HG02798 (cell line): ENCODE measurements around the gene PEX6.

ENCODE experiments used
- ATAC-seq: cut with Tn5 transposase; IDR thresholded peaks from one replicate; pipeline ENCODE4 v1.9.1; 2021; ENCODE audit warnings: mild to moderate bottlenecking; ENCODE audit not compliant: unreplicated experiment, poor library complexity

Gene PEX6

GRCh38 chr6:42978839-42979522 is at the start of gene PEX6:
Gene PEX6 (minus strand): TSS chr6:42979181. CDS start chr6:42979150, 31 bp downstream.
- peak; percentile 94 for ATAC-seq

DNA sequence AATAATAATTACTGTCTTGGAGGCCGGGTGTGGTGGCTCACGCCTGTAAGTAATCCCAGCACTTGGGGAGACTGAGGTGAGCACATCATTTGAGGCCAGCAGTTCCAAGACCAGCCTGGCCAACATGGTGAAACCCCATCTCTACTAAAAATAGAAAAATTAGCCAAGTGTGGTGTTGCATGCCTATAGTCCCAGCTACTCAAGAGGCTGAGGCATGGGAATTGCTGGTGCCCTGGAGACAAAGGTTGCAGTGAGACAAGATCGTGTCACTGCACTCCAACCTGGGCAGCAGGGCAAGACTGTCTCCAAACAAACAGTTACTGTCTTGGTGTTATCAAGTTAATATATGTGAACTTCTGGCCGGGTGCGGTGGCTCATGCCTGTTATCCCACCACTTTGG is 47.4 kb upstream of the PEX6 start:
- ATAC-seq: no peak

GRCh38 chr6:43024436-43024835 is 45.5 kb upstream of the PEX6 start:
- ATAC-seq: no peak

DNA sequence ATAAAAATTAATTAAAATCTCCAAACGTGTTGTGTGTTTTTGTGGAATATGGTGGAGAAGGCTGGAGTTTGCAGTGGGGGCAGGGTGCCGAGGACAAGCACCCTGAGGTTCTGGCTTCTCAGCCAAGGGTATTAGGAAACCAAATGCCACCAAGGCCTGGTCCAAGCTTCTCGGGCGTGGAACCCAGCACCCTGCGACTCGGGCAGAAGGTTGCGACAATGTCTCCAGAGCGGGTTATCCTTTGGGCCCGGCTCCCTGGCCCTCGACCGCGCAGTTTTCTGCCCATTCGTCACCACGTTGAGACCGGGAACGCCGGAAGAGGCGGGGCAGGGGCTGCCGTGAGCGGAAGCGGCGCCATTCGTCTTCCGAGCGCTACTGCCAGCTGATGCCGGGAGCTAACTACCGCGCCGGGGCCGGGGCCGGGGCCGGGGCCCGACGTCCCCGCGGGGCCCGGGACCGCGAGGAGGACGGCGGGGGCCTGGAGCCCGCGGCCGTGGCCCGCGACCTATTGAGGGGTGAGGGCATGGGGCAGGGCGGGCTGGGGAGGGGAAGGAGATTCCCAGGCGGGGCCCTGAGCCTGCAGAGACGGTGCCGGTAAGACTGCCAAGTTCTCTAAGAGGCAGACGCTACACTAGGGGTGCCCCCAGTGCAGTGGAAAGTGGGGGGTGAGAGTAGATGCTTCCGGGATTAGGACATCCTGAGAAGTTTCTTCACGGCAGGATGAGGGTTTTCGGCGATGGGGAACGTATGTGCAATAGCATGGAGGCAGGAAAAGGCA is 42.5 kb upstream of the PEX6 start, which contains the start of gene RRP36:
Gene RRP36, plus strand, starts transcription at position 354 of the 778 bp plus-strand sequence. Its CDS starts 32 bp downstream, at position 386.
- ATAC-seq: peak; percentile 82

GRCh38 chr6:43020847-43021246 is 41.9 kb upstream of the PEX6 start:
- ATAC-seq: no peak

GRCh38 chr6:43020052-43020705 is 41.2 kb upstream of the PEX6 start:
- no peak for ATAC-seq

GRCh38 chr6:43019152-43019551 is 40.2 kb upstream of the PEX6 start:
- no peak for ATAC-seq

DNA sequence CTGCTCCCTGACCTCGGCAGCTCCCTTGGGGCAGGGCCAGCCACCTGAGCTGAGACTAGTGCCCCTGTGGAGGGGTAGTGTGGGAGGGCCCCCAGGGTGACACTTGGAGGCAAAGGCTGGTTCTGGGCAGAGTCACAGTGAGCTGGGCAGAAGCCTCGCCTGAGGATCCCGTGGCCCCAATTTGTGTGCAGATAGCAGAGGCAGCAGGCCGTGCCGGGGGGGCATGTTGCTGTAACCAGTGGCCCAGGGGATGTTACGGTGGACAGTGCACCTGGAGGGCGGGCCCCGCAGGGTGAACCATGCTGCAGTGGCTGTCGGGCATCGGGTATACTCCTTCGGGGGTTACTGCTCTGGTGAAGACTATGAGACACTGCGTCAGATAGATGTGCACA is 38.0 kb upstream of the PEX6 start:
- no peak for ATAC-seq

DNA sequence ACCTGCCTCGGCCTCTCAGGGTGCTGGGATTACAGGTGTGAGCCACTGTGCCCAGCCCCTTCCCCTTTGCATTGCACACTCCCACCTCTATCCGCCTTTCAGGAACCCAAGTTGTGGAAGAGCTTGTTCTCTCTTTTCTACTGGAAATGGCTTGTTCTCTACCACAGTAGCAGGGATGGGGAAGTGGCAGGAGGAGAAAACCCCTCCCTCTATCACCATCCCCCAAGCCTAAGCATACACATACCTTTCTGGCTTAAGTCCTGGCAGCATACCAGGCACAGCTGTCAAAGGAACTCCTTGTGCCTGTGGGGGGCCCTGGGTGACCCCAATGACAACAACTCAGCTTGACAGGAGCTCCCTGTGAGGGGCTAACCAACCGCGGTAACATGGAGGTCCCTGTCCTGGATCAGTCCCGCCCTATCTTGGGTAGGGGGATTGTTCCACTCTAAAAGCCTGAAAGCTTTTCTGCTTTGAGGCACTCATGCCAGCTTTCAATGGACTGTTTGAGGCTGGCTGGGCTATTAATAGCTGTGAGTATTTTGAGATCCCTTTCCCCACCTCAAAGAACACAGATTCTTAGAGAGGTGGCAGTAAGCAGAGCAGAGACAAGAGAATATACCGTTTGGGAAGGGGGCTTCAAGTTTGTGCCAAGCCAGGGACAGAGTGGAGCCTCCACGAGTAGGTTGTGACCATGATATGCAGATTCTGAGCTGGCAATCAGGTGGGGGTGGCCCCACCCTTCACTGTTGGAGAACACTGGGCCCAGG is 37.4 kb upstream of the PEX6 start:
- no peak for ATAC-seq

DNA sequence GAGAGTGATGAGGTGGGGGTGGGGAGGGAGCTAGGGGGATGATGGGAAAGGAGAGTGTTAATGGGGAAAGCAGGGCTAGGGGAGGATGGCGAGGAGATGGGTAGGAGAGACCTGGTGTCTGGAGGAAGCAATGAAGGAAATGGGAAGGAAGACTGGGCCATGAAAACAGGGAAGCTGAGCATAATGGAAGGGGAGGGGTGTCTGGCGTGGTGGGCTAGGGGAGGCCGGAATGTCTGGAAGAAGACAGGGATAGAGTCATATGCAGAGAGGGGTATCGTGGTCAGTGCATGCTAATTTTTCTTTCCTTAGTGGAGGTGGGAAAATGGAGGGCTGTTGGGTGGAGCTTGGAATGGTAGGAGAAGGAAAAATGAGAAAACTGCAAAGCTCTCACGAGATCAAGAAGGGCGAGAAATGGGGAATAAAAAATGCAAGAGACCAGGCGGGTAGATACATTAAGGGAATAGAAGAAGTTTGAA is 35.5 kb upstream of the PEX6 start:
- ATAC-seq: no peak

DNA sequence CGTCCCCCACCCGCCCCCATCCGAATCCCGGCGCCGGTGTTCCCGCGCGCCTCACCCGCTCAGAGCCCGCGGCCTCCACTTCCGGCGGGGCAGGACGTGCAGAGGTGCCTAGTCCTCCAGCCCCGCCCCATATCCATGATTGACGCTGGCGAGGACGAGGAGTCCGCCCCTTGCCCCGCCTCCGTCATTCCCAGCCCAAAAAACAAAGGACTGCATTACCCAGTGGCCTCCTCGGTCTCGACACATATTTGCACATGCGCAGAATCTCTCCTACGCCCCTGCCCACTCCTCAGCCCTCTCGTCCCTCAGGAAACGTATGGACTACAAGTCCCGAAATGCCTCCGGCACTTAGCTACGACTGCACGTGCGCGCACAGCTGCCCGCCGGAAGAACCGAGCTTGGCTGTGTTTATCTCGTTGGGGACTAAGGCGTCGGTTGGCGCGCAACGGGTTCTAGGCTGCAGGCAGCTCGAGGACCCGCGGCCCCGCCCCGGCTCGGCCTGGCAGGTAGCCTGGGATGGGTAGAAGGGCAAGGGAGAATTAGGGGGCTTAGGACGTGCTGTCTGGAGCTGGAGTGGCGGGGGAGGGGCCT is 35.0 kb upstream of the PEX6 start, which contains the start of the genes KLHDC3 and MEA1:
Gene KLHDC3, plus strand, starts transcription at position 407 of the 591 bp plus-strand sequence. CDS start 2,944 bp downstream, outside the sequence.
Gene MEA1, minus strand, starts transcription at position 104 of the 591 bp plus-strand sequence. CDS start 133 bp downstream, outside the sequence.
- ATAC-seq: peak; percentile 95

DNA sequence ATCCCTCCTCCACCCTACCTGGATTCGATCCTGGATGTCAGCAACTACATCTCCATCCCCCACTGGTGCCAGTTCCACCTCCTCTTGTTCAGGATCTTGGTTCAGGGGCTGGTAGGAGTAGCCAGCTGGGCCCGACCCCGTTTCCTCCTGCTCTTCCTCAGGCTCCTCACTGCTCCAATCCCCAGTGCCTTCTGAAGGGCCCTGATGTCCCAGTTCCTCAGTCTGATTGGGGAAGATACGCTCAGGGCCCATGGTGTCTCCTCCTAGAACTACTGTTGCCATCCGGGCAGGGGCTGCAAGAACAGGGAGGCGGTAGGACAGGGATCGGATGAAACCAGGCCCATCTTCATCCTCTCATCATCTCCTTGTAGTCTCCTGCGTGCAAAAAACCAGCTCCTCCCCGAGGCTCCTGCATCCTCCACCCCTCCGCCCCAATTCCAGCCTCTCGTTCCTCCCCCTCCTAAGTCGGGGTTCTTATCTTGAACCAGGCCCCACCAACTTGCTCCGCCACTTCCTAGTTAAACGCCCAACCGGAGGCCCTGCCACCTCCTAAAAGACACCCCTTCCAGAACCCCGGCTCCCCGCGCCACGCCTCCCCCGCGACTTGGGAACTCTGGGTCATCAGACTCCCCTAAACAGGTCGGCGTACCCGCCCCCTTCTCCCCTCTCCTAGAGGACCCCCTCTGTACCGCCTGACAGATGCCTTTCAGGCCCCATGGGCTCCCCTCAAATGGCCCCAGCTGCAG is 34.3 kb upstream of the PEX6 start:
- ATAC-seq: no peak

GRCh38 chr6:43012364-43012763 is 33.4 kb upstream of the PEX6 start:
- no peak for ATAC-seq

DNA sequence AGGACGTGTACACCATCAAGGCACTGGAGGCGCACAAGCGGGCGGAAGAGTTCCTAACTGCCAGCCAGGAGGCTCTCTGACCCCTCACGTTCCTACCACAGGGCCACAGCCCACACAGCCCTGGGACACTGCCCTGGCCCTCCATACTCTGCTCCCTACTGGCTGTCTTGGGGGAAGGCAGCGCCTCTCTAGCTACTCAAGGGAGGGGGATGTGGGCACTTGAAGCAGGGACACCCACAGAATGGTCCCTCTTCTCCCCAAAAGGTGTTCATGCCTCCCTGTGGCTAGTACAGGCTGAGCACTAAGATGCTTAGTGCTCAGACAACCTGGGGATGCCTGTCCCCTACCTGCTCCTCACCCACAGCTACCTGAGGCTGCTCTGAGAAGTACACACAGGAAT is 32.2 kb upstream of the PEX6 start:
- no peak for ATAC-seq

GRCh38 chr6:43009124-43009523 is 30.1 kb upstream of the PEX6 start:
- ATAC-seq: no peak

DNA sequence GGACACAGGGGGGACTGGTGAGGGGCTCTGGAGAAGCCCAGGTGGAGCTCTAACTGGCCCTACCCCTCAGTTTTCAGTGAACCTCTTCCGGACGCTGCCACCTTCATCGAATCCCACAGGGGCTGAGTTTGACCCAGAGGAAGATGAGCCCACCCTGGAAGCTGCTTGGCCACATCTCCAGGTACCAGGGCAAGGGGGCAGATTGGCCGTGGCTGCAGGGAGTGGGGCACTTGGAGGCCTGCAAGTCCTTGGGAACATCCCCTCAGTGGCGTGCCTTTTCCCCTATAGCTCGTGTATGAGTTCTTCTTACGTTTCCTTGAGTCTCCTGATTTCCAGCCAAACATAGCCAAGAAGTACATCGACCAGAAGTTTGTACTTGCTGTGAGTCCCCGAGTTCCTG is 28.1 kb upstream of the PEX6 start:
- ATAC-seq: no peak

DNA sequence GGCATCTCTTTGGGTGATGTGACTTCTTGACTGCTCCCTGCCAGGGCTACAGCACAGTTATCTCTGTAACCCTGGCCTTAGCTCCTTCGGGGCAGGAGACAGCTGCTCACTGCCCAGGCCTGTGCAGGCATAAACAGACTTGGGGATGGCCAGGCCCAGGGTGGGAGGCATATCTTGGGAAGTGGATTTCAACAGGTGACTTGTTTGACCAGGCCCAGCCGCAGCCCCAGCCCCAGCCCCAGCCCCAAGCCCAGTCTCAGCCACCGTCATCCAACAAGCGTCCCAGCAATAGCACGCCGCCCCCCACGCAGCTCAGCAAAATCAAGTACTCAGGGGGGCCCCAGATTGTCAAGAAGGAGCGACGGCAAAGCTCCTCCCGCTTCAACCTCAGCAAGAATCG is 27.3 kb upstream of the PEX6 start:
- ATAC-seq: no peak

- ATAC-seq: no peak
These were observed 26.9 kb upstream of the PEX6 start for GRCh38 chr6:43005844-43006243.

GRCh38 chr6:43001843-43002242 is 22.9 kb upstream of the PEX6 start:
- ATAC-seq: no peak
